ENCODE measurements around the gene GRAMD4. TPM values are rescaled to one million over a fixed set of nuclear protein-coding genes. Genes with fewer than 3 reads are reported as not detected.

GRAMD4 gene
- total and polyA plus RNA-seq, 10 donors, result 16.0 to 46.1 (median 28.6) TPM

GRCh38 chr22:46651316-46651715, 31.1 kb downstream of the GRAMD4 start:
- Histone ChIP-seq H3K27ac (no peak overlapping the region), H3K4me1 (peaks cover 9 to 49% (median 34%) of the 10 kb centered on the region in 6 donors), H3K4me3 (no peak overlapping the region), H3K9me3 (no peaks in the 10 kb centered on the region), H3K36me3 (peaks cover 0 to 33% (median 0%) of the 10 kb centered on the region in 6 donors), H3K27me3 (replicated peaks in 1 of 7) (no peaks in the 10 kb centered on the region)
- TF ChIP-seq POLR2AphosphoS5 (IDR thresholded peaks at IDR 0.05) (no peak), POLR2A (IDR thresholded peaks at IDR 0.05) (no peak), CTCF (IDR thresholded peaks at IDR 0.05 in 8 of 11, conservative IDR thresholded peaks at IDR 0.05 in 3 of 11) (no peak)
- 70 to 91% (median 89%) methylated on average over 13 to 16 of the region's 16 CpGs for WGBS, 5 donors
- no peak for DNase-seq
- intact Hi-C loops (cut with DNase I; ENCODE audit: low total_unique reads), result no loop called here

- H3K36me3 ChIP-seq, result peaks cover 0 to 33% (median 0%) of the 10 kb centered on the region in 6 donors
- TF ChIP-seq POLR2AphosphoS5 (IDR thresholded peaks at IDR 0.05), result peak in 1 of 3 donors; percentile 7
- TF ChIP-seq POLR2A (IDR thresholded peaks at IDR 0.05), result no peak
- H3K27me3 ChIP-seq (replicated peaks in 1 of 7), result no peaks in the 10 kb centered on the region
- whole genome bisulfite sequencing, 5 donors, result 73 to 86% (median 80%) methylated on average over 14 to 22 of the region's 22 CpGs
- no peak overlapping the region for H3K4me3 ChIP-seq
- H3K4me1 ChIP-seq, result peaks cover 9 to 56% (median 34%) of the 10 kb centered on the region in 6 donors
- no peak overlapping the region for H3K27ac ChIP-seq
- no peaks in the 10 kb centered on the region for H3K9me3 ChIP-seq
- DNase-seq, result no peak
- intact Hi-C loops (cut with DNase I; ENCODE audit: low total_unique reads), result no loop called here
These were observed 32.1 kb downstream of the GRAMD4 start for GRCh38 chr22:46652081-46652846.

- H3K27me3 ChIP-seq (replicated peaks in 1 of 7), result no peaks in the 10 kb centered on the region
- no peak overlapping the region for H3K4me3 ChIP-seq
- no peaks in the 10 kb centered on the region for H3K9me3 ChIP-seq
- peaks cover 9 to 62% (median 34%) of the 10 kb centered on the region in 6 donors for H3K4me1 ChIP-seq
- TF ChIP-seq POLR2A (IDR thresholded peaks at IDR 0.05) (no peak), POLR2AphosphoS5 (IDR thresholded peaks at IDR 0.05) (no peak)
- intact Hi-C loops (cut with DNase I; ENCODE audit: low total_unique reads), result no loop called here
- peaks cover 0 to 33% (median 0%) of the 10 kb centered on the region in 6 donors for H3K36me3 ChIP-seq
- DNase-seq, result no peak
- WGBS, 5 donors, result 79 to 90% (median 84%) methylated on average over 14 to 23 of the region's 23 CpGs
- H3K27ac ChIP-seq, result no peak overlapping the region
These were observed 32.7 kb downstream of the GRAMD4 start for GRCh38 chr22:46652847-46653331.

- H3K9me3 ChIP-seq, result no peaks in the 10 kb centered on the region
- no peak for DNase-seq
- peaks cover 0 to 40% (median 0%) of the 10 kb centered on the region in 6 donors for H3K36me3 ChIP-seq
- H3K4me3 ChIP-seq, result no peak overlapping the region
- WGBS, 5 donors, result 47 to 61% (median 56%) methylated on average over 8 of the region's 8 CpGs
- TF ChIP-seq POLR2A (IDR thresholded peaks at IDR 0.05) (no peak), POLR2AphosphoS5 (IDR thresholded peaks at IDR 0.05) (no peak), CTCF (IDR thresholded peaks at IDR 0.05 in 8 of 11, conservative IDR thresholded peaks at IDR 0.05 in 3 of 11) (no peak)
- H3K27me3 ChIP-seq (replicated peaks in 1 of 7), result no peaks in the 10 kb centered on the region
- no peak overlapping the region for H3K27ac ChIP-seq
- H3K4me1 ChIP-seq, result peaks cover 9 to 63% (median 34%) of the 10 kb centered on the region in 6 donors
- intact Hi-C loops (cut with DNase I; ENCODE audit: low total_unique reads), result no loop called here
These were observed 33.4 kb downstream of the GRAMD4 start for GRCh38 chr22:46653596-46653995.

GRCh38 chr22:46654426-46654825, 34.2 kb downstream of the GRAMD4 start:
- H3K27ac ChIP-seq, result no peak overlapping the region
- H3K27me3 ChIP-seq (replicated peaks in 1 of 7), result no peaks in the 10 kb centered on the region
- no peak for TF ChIP-seq CTCF (IDR thresholded peaks at IDR 0.05 in 8 of 11, conservative IDR thresholded peaks at IDR 0.05 in 3 of 11)
- TF ChIP-seq POLR2AphosphoS5 (IDR thresholded peaks at IDR 0.05), result no peak
- no peak for TF ChIP-seq POLR2A (IDR thresholded peaks at IDR 0.05)
- no peaks in the 10 kb centered on the region for H3K9me3 ChIP-seq
- intact Hi-C loops (cut with DNase I; ENCODE audit: low total_unique reads), result no loop called here
- no peak for DNase-seq
- peaks cover 0 to 48% (median 0%) of the 10 kb centered on the region in 6 donors for H3K36me3 ChIP-seq
- WGBS, 5 donors, result 89 to 96% (median 95%) methylated on average over 9 to 17 of the region's 17 CpGs
- H3K4me3 ChIP-seq, result no peak overlapping the region
- H3K4me1 ChIP-seq, result peaks cover 8 to 57% (median 29%) of the 10 kb centered on the region in 6 donors
